Suppressor macrophage (primary cell): ENCODE results near the gene NFATC2.

Experiments
- DNase-seq, 4 experiments: peaks; one replicate each; pipeline ENCODE4 v3.0.0-alpha.2; 2020 to 2022

NFATC2 gene

DNA sequence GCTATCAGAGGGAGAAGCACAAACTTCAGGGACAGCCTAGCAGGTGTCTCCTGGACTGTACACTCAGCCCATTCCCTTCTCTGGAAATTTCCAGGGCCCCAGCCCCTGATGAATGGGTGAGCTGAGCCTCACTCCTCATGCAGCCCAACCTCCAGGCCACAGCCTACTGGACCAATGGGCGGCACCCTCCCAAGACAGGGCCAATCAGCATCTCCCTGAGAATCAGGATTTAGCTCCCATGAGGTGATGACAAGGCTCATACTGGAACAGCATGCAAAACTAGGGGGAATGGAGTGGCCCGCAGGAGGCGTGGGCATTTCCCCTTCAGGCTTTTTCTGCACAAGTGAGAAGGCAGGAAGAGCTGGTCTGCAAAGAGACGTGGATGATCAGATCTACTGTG is 29.0 kb downstream of the NFATC2 start:
- no peak for DNase-seq

DNA sequence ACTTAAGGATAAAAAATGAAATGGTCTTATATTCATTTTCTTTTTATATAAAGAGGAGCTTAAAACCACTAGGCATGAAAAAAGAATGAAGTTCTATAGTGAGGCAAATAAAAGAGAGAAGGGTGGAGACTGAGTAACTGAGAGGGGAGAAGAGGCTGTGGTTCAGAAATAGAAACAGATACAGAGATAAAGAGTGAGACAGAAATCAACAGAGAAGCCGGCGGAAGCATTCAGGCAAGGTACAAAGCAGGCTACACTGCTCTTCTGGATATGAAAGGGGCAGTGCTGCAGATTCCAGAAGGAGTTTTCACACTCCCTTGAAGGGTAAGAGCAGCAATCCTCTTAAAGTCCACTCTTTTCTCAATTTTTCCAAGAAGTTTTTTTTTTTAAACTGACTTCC is 29.9 kb downstream of the NFATC2 start:
- no peak for DNase-seq

DNA sequence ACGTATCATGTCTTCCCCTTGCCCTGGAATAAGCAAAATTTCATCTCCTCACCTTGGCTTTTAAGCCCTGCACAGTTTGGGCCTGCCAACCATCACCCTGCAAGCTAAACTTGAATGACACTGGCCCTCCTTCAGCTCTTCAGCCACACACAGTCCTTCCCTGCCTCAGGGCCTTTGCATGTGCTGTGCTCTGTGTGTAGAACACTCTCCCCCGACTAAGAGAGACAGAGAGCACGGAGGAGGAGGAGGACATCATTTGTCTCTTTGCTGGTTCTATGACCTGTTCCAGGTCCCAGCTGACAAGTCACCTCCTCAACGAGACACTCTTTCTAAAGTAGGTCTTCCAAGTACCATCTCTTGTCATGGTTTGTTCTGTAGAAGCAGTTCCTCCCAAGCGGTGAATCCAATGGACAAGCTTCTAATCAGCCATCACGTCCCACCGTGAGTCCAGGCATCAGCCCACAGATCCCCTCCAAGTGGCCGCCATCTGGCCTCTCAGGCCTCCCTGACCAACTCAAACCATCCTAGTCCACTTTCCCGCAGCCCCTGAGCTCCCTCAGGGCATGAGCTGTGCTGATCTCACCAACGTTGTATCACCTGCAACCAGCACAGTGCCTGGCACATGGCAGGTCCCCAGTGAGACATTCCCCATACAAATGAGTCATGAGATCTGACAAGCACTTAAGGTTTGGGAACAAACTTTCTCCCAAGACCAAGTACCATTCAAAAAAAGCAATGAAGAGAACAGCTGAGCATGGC is 30.5 kb downstream of the NFATC2 start:
- no peak for DNase-seq

DNA sequence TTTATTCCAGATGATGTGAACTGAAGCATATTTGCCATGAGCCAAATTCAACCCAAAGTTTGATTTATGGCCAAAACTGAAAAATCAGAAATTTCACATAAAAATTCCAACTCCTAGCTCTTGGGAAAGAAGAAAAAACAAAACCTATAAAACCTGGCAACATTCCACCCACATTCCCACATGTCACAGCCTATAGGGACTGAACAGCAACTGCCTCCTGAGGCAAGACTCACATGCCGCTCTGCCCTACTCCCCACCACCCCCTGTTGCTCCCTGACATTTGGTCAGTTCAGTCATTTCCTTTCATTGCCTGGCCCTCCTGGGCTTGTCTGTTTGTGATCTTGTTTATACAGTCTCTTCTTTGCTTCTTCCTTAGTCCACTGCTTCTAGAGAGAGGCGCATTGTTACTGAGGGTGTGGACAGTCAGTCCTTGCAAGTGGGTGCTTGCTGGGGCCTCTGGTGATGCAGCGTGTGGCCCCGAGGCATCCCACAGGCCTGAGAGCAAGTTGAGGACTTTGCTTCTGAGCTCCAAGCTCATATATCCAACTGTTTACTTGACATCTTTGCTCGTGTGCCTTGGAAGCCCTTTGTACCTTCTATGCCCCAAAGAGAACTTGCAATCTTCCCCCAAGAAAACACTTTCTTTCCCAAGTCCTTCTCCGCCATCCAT is 31.4 kb downstream of the NFATC2 start:
- DNase-seq: no peak

DNA sequence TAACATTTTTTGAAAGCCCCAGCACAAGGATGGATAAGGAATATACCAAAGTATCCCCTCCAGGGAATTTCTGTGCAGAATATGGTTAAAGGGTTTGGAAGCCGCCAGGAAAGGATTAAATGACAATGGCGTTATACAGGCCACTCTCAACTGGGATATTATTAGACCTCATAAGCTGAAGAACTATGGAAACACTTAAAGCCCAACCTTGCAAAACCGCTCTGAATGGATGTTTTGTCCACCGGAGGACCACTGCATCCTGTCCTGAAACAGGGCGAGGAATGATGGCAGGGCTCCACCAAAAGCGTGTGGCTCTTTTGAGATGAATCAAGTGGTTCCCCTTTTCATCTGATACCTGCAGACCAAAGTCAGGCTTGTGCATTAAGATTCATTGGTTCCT is 32.4 kb downstream of the NFATC2 start:
- no peak for DNase-seq

DNA sequence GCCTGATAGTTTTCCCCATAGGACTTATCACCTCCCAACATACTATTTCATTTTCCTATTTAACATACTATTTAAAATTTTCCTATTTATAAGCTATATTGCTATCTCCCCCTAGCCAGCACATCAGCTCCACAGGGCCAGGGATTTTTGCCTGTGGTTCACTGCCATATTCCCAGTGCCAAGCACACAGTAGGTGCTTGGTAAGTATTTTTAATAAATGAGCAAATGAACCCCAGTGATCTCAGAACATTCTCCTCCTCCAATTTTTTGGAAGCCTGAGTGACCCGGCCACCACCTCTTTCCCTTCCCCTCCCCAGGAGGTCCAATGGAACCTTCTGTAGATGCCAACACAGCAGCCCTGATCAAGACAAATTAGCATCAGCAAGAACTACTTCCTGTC is 33.3 kb downstream of the NFATC2 start:
- no peak for DNase-seq

DNA sequence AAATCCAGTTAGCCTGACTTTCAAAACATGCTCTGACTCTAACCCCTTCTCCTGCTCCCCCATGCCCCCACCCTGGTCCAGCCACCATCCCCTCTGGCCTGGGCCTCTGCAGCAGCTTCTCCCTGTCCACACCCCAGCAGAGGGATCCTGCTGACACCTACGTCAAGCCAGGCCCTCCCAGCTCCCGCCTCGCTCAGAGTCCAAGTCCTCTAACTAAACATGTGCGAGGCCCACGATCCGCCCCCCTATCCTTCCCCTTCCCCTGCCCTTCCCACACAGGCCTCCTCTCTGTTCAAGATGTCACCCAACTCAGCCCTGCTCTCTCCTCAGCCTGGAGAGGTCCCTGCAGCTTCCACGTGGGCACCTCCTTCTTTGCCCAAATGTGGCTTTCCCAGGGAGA is 33.7 kb downstream of the NFATC2 start:
- no peak for DNase-seq

DNA sequence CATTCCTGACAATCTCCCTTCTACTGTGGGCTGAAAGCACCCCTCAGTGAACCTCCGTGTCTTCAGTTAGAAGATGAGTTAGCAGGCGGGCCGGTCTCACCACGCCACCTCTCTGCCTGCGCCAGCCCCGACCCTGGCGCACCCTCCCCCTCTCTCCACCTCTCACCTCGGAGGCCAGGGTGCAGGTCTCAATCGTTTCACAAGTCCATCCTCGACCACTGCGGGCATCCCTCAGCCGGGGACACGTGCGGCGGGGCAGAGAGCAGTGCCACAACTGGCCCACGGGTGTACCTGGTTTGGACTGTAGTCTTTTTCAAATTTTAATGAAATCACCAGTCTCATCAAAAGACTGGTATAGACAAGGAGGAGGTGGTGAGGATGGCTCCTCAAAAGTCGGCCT is 34.4 kb downstream of the NFATC2 start:
- no peak for DNase-seq

DNA sequence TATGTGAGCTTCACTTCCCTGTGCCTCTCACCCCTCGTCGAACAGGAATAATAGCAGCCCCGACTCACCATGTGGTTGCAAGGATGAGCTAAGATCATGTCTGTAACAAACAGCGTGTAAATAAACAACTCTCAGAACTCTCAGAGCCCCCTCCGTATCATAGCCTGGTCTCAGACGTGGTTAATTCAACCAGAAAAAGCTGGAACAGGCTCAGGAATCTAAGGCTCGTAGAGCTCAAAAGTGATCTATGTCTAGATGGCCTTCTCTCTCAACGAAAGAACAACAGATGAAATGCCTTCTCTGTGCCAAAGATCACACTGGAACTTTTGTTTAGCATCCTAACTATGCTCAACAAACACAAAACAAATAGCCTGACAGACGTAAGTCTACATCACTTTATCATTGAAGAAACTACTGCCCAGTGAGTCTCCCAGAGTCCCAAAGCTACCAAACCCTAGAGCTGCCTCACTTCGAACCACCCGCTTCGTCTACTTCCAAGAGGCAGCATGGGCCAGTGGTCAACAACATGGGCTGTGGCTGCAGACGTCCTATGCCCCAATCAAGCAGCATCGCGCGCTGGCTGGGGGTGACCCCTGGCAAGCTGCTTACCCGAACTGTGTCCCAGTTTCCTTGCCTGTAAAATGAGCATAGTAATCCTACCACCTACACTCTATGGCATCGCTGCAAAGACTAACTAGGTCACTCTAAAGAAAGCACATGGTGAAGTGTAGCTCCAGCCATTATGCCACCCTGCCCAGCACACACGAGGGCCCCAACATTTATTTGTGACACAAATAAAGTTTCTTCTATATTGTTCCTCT is 35.1 kb downstream of the NFATC2 start:
- DNase-seq: no peak

DNA sequence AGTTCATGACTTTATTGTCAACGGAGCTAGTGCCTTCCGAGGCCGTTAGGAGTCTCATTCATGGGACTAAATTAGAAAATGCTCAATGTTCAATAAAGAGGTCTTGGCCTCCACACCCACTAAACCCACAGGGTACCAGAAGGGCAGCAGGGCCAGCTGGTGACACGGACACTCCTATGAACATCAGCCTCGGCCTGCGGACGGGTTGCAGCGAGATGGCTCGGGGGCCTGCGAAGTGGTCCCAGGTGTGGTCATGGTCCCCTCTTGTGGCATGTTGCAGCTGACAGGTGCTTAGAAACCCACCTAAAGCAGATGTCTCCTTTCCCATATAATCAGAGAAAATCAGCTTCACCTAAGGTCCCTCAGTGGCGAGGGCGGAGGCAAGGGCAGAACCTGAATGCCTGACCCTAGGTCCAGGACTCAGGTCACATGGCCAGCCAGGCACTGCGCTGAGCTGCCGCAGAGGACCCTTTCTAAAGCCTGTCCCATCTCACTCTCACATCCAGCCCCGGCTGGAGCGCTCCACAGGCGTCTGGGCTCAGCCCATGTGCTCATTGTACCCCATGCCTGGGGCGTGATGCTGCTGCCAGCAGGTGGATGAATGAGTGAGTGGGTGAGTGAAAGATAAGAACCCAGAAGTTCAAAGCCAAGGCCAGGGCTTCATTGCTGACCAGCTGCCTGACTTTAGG is 35.8 kb downstream of the NFATC2 start:
- DNase-seq: no peak

DNA sequence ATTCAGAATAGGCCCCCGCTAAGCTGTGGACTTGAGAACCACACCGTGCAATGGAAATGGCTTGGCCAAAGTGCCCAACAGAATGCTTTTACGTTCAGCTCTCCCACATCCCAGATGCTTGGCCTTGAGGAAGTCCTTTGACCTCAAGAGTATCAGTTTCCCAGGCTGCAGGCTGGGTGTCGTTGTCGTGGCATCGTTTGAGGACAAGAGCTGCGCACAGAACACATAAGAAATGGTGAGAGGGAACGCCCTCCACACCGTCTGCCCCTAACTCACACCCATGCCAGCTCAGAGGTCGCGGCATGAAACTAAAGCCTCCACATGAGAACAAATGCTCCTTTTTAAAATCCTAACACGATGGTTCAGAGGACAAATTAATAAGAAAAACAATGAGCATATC is 37.0 kb downstream of the NFATC2 start:
- DNase-seq: no peak

DNA sequence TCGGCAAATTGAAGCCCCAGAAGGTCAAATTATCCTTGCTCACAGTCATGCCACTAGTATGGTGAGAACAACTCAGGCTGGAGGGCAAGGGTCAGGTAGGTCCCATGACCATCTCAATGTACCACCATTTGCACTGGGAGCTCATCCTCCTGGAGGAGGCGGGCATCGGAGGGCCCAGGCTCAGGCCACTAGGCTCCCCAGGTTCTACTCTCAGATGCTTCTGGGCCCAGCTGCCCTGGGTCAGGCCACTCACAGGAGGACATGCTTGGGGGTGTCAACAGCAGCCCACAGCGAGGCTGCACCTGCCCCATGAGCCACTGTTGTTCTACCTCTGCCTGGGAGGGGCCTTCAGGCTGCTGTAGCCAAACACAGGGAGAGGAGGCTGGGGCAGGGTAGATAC is 39.1 kb downstream of the NFATC2 start:
- DNase-seq: no peak

DNA sequence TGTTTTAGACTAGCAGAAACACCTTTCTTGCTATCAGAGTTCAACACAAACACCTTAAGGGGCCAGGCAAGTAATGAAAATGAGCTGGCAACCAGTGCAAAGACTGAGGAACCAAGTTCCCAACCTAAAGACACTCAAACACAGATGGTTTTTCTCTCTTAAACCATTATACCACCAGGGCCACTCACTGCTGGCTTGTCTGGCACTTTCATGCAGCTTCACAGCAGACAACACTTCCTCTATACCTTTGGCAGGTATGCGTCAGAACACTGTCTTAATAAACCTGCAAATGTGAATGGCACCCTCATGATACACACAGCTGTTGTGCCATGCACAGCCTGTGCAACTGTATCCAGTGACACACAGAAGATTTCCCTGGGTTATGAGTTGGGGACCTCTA is 41.6 kb downstream of the NFATC2 start:
- DNase-seq: peak in 1 of 4 experiments; percentile 8

DNA sequence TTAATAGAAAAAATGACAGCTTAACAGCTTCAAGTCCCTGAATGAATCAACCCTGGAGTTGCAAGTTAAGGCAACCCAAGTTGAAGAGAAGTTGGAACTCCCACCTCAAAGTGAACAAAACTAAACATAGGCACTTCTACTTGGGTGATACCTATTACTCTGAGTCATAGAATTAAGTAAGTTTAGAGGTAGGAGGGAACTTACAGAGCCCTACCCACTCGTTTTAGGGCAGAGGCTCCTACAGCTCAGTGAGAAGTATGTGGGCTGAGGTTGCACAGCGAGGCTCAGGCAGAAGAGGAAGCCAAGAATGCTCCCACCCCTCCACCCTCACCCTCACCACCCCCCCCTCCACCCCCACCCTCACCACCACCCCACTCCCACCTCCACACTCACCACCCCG is 42.2 kb downstream of the NFATC2 start:
- peak; percentile 35 to 75 (median 66) for DNase-seq

DNA sequence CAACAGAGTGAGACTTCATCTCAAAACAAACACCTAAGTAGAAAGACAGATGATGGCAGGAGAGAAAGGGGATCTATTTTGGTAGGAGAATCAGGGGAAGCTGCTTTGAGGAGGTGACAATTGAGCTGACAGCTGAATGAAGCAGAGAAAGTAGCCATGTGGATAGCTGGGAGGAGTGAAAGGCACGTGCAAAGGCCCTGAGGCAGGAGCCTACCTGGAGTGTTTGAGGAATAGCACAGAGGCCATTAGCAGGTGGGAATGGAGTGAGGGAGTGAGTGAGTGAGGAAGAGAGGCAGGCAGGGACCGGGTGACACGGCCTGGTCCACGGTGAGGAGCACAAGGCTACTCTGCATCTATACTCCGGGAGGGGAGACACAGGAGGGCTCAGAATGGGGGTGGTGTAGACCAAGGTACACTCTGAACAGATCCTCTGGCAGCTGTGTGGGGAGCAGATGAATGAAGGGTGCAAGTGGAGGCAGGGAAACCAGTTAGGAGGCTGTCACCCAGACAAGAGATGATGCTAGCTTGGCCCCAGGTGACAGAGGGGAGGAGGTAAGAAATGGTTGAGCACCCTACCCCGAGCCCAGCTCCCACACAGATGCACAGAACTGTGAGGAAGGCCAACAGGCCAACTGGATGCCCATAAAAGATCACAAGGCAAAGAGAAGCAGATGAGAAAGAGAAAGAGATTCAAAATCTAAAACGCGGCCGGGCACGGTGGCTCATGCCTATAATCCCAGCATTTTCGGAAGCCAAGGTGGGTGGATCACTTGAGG is 43.6 kb downstream of the NFATC2 start:
- DNase-seq: no peak

DNA sequence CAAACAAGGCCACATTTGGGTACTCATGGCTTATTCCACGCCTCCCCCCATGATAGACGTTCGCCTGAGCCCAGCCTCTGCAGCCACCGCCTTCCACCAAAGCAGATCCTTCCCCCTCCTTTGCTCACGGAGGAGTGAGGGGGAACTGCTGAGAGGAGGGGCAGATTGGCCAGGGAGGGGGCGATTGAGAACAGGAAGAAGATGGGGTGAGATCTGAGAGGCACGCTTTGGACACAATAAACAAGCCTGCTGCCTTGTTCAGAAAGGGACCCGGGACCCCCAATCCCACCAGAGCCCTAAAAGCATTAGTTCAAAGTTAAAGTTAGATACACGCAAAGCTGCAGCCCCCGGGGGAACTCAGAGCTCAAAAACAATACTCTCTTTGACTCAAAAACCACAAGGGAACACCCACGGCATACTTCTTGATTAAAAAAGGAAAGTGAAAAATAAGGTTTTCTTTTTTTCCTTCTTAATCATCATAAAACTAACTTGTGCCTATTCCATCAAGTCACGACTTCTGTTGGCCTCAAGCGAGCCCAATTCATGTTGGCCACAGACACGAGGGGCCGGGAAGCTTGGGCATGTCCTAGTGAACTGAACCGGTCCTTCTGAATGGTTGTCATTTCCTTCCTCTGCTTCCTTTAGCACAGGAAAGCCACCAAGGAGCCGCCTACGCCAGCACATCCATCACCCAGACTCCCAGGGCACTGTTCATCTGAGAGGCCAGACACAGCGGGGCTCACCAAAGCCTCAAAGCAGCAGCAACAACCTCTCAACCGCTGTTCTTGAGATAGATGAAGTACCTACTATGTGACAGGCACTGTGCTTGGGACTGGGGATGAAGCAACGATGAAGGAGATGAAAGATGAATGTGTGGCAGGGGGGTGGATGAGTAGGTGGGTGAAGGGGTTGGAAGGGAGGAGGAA is 44.7 kb downstream of the NFATC2 start:
- peak; percentile 45 to 71 (median 66) for DNase-seq

DNA sequence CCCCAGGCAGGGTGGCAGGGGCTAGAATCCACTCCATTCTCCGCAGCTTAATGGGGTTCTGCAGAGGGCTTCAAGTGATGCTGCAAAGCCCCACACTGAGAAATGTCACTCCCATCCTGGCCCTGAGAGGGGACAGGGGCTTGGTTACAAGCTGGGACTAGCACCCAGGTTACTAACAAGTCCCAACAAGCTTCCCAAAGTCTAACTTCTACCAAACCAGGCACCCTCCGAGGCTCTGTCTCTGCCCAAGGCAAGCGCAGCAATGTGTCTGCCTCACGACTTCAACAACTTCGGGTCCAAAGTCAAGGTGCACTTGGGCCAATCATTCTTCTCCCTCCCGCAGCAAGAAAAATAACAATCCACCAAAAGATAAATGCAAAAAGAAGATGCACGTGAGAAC is 45.6 kb downstream of the NFATC2 start:
- no peak for DNase-seq

DNA sequence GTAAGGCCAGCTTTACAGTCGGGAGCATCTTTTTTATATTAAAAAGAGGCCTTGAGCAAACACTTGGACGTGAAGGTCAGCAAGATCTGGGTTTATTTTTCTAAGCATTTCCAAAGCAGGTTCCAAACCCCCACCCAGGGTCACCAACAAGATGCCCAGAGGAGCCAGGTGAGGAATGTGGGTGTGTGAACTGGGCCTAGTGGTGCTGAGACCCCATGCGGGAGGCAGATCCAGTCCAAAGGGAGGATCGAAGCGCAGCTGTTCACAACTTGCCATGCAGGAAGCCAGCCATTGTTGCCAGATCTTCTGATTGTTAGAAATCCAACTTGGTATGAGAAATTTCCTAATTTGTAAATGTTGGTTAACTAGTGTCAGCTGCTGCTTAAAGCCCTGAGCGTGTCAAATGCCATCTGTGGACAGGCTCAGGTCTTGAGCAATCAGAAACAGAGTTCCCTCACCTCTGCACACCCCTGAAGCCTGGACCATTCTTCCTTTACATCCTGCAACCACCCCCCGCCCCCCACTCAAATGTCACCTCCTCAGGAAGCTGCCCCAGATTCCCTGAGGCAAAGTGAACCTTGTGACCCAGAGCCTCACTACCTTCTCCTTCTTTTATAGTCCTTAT is 46.5 kb downstream of the NFATC2 start:
- peak; percentile 17 to 45 (median 42) for DNase-seq

DNA sequence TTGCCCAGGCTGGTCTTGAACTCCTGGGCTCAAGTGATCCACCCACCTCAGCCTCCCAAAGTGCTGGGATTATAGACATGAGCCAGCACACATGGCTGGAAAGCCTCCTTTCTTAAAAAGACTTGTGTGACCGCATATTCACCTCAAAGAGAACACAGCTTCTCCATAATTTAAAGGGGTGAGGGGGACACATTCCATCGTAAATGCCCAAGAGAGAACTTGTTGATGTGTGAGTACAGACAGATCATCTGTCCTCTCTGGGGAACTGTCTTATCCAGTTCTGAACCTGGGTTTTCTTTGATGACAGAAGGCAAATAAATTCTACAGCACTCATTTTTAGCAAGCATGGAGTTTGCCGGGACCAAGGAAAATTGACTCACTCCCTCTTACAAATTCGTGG is 47.2 kb downstream of the NFATC2 start:
- no peak for DNase-seq
